ENCODE data around the gene WDR1. TPM values are rescaled to one million over a fixed set of nuclear protein-coding genes. Genes with fewer than 3 reads are reported as not detected.
A peak's percentile ranks its signal among the peaks of the same experiment; 100 is the strongest.

WDR1 gene
- total RNA-seq, 4 donors from 2014 or later = 161 to 517 (median 173) TPM

- Histone ChIP-seq H3K4me1 (no peaks in the 10 kb centered on the region), H3K4me3 (no peak overlapping the region), H3K36me3 (no peaks in the 10 kb centered on the region), H3K27ac (no peak overlapping the region), H3K9me3 (no peaks in the 10 kb centered on the region), H3K27me3 (no peaks in the 10 kb centered on the region)
- no peak for DNase-seq
- no peak for TF ChIP-seq POLR2A (IDR thresholded peaks at IDR 0.05)
- TF ChIP-seq, protein P1, sequence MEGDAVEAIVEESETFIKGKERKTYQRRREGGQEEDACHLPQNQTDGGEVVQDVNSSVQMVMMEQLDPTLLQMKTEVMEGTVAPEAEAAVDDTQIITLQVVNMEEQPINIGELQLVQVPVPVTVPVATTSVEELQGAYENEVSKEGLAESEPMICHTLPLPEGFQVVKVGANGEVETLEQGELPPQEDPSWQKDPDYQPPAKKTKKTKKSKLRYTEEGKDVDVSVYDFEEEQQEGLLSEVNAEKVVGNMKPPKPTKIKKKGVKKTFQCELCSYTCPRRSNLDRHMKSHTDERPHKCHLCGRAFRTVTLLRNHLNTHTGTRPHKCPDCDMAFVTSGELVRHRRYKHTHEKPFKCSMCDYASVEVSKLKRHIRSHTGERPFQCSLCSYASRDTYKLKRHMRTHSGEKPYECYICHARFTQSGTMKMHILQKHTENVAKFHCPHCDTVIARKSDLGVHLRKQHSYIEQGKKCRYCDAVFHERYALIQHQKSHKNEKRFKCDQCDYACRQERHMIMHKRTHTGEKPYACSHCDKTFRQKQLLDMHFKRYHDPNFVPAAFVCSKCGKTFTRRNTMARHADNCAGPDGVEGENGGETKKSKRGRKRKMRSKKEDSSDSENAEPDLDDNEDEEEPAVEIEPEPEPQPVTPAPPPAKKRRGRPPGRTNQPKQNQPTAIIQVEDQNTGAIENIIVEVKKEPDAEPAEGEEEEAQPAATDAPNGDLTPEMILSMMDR (IDR thresholded peaks at IDR 0.05) = no peak
- intact Hi-C loops (cut with DNase I; ENCODE audit: low total_unique reads) = no loop called here
Measured at GRCh38 chr4:10066670-10067651, 49.6 kb downstream of the WDR1 start.

GRCh38 chr4:10066206-10066605, 50.4 kb downstream of the WDR1 start:
- DNase-seq = no peak
- Histone ChIP-seq H3K27me3 (no peaks in the 10 kb centered on the region), H3K4me3 (no peak overlapping the region), H3K4me1 (no peaks in the 10 kb centered on the region), H3K27ac (no peak overlapping the region), H3K36me3 (no peaks in the 10 kb centered on the region), H3K9me3 (no peaks in the 10 kb centered on the region)
- TF ChIP-seq, protein P1 (IDR thresholded peaks at IDR 0.05) = no peak
- TF ChIP-seq POLR2A (IDR thresholded peaks at IDR 0.05) = no peak
- intact Hi-C loops (cut with DNase I; ENCODE audit: low total_unique reads) = no loop called here

GRCh38 chr4:10063544-10064300, 52.9 kb downstream of the WDR1 start:
- Histone ChIP-seq H3K9me3 (no peaks in the 10 kb centered on the region), H3K27ac (peak overlapping the region; percentile 20 to 29), H3K4me1 (no peaks in the 10 kb centered on the region), H3K27me3 (no peaks in the 10 kb centered on the region), H3K36me3 (no peaks in the 10 kb centered on the region), H3K4me3 (no peak overlapping the region)
- peak; percentile 50 to 54 for DNase-seq
- TF ChIP-seq, protein P1 (IDR thresholded peaks at IDR 0.05) = peak; percentile 41 to 67 (median 60)
- TF ChIP-seq POLR2A (IDR thresholded peaks at IDR 0.05) = no peak
- intact Hi-C loops (cut with DNase I; ENCODE audit: low total_unique reads) = loop anchor here (2.0 kb wide), 1 partner anchor 303 kb away; no protein-coding TSS in a partner anchor

DNA sequence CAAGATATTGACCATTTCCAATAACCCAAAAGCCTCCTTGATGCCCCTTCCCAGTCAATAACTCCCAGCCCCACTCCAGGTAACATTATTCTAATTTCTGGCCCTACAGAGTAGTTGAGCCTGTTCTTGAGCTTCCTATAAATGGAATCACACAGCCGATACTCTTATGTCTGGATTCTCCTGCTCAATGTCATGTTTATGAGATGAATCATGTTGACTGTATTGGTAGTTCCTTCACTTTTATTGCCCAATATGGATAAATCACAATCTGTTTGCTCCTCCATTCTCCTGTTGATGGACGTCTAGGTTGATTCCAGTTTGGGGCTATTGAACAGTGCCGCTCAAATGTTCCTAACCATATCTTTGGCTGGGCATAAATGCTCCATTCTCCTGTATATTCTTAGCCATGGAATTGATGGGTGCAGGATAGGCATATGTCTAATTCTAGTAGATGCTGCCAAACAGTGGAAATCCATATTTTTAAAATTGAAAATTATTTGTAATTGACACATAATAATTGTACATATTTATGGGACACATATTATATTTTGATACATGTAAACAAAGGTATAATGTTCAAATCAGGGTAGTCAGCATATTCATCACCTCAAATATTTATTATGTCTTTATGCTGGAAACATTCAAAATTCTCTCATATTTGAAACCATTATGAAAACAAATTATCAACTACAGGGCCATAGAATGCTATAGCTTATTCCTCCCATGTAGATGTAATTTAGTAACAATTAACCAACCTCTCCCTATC, 54.8 kb downstream of the WDR1 start:
- no peak for DNase-seq
- no peaks in the 10 kb centered on the region for H3K4me1 ChIP-seq
- no peak overlapping the region for H3K4me3 ChIP-seq
- no peaks in the 10 kb centered on the region for H3K9me3 ChIP-seq
- intact Hi-C loops (cut with DNase I; ENCODE audit: low total_unique reads) = loop anchor here (2.0 kb wide), 1 partner anchor 301 kb away; no protein-coding TSS in a partner anchor
- no peaks in the 10 kb centered on the region for H3K36me3 ChIP-seq
- H3K27me3 ChIP-seq = no peaks in the 10 kb centered on the region
- no peak overlapping the region for H3K27ac ChIP-seq
- no peak for TF ChIP-seq POLR2A (IDR thresholded peaks at IDR 0.05)
- TF ChIP-seq, protein P1 (IDR thresholded peaks at IDR 0.05) = no peak
